Progenitor cell of endocrine pancreas (in vitro differentiated cells): ENCODE data around the gene UVSSA. TPM values are rescaled to one million over a fixed set of nuclear protein-coding genes. Genes with fewer than 3 reads are reported as not detected.
A peak's percentile ranks its signal among the peaks of the same experiment; 100 is the strongest.
"Not testable (repeated sequence)": the region's sequence is repeated elsewhere in the genome, so short reads cannot be mapped to it uniquely, and the experiment has no call there.

Experiments
- DNase-seq: peaks from one replicate; pipeline ENCODE4 v3.0.0; 2021; ENCODE audit warnings: low spot score; ENCODE audit not compliant: unreplicated experiment
- H3K27ac Mint-ChIP-seq: 2 replicates; pipeline ENCODE4 v1.8.0; 2021; ENCODE audit warnings: mild to moderate bottlenecking, moderate library complexity, mixed read lengths
- H3K27me3 Mint-ChIP-seq: 2 replicates; pipeline ENCODE4 v1.8.0; 2021; ENCODE audit warnings: mixed read lengths
- H3K36me3 Mint-ChIP-seq: 2 replicates; pipeline ENCODE4 v1.8.0; 2022; ENCODE audit warnings: mixed read lengths; ENCODE audit not compliant: insufficient read depth
- H3K4me1 Mint-ChIP-seq: 2 replicates; pipeline ENCODE4 v1.8.0; 2021; ENCODE audit warnings: low read depth, mixed read lengths
- H3K4me3 Mint-ChIP-seq: 2 replicates; pipeline ENCODE4 v1.8.0; 2021; ENCODE audit warnings: low read depth, mild to moderate bottlenecking, moderate library complexity, mixed read lengths
- H3K9me3 Mint-ChIP-seq: 2 replicates; pipeline ENCODE4 v1.8.0; 2021; ENCODE audit warnings: low read depth, mixed read lengths
- total RNA-seq: library from RNA; stranded (reverse); gene quantifications from 2 replicates; pipeline ENCODE4 v1.2.1, GENCODE V29; 2021
- TF ChIP-seq, protein P1 (sequence below): fragments of 200-600 bp; sonication (generic); IDR thresholded peaks from one replicate; pipeline ENCODE4 v1.5.0; 2021; ENCODE audit warnings: antibody characterized with exemption, mild to moderate bottlenecking; ENCODE audit not compliant: unreplicated experiment

UVSSA gene
- total RNA-seq, 1 donor from 2014 or later = 32.5 TPM

- Mint-ChIP-seq H3K36me3 (peaks cover 27% of the 10 kb centered on the region), H3K9me3 (no peaks in the 10 kb centered on the region), H3K27ac (no peak overlapping the region), H3K27me3 (no peaks in the 10 kb centered on the region), H3K4me3 (no peak overlapping the region), H3K4me1 (no peaks in the 10 kb centered on the region)
- TF ChIP-seq, protein P1, sequence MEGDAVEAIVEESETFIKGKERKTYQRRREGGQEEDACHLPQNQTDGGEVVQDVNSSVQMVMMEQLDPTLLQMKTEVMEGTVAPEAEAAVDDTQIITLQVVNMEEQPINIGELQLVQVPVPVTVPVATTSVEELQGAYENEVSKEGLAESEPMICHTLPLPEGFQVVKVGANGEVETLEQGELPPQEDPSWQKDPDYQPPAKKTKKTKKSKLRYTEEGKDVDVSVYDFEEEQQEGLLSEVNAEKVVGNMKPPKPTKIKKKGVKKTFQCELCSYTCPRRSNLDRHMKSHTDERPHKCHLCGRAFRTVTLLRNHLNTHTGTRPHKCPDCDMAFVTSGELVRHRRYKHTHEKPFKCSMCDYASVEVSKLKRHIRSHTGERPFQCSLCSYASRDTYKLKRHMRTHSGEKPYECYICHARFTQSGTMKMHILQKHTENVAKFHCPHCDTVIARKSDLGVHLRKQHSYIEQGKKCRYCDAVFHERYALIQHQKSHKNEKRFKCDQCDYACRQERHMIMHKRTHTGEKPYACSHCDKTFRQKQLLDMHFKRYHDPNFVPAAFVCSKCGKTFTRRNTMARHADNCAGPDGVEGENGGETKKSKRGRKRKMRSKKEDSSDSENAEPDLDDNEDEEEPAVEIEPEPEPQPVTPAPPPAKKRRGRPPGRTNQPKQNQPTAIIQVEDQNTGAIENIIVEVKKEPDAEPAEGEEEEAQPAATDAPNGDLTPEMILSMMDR = no peak
- no peak for DNase-seq
These were observed 14.3 kb upstream of the UVSSA start for GRCh38 chr4:1332686-1333085.

DNA sequence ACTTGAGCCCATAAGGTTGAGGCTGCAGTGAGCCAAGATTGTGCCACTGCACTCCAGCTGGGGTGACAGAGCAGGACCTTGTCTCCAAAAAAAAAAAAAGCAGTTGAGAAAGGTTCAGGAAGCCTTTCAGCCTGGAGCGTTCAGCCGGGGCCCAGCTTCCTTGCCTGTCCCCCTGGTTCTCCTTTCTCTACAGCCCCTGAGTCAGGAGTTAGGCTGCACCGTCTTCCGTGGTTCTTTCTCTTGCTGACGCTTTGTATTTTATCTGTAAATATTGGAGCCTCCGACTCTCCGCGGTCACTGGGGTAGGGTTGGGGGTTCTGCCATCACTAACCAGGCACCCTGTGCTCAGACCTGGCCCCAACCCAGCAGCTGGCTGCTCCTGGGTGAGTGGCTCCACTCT lies 13.8 kb upstream of the UVSSA start:
- H3K27me3 Mint-ChIP-seq = no peaks in the 10 kb centered on the region
- H3K9me3 Mint-ChIP-seq = no peaks in the 10 kb centered on the region
- no peaks in the 10 kb centered on the region for H3K4me1 Mint-ChIP-seq
- no peak overlapping the region for H3K4me3 Mint-ChIP-seq
- TF ChIP-seq, protein P1 = no peak
- peaks cover 29% of the 10 kb centered on the region for H3K36me3 Mint-ChIP-seq
- DNase-seq = no peak
- peak overlapping the region; percentile 78 for H3K27ac Mint-ChIP-seq

DNA sequence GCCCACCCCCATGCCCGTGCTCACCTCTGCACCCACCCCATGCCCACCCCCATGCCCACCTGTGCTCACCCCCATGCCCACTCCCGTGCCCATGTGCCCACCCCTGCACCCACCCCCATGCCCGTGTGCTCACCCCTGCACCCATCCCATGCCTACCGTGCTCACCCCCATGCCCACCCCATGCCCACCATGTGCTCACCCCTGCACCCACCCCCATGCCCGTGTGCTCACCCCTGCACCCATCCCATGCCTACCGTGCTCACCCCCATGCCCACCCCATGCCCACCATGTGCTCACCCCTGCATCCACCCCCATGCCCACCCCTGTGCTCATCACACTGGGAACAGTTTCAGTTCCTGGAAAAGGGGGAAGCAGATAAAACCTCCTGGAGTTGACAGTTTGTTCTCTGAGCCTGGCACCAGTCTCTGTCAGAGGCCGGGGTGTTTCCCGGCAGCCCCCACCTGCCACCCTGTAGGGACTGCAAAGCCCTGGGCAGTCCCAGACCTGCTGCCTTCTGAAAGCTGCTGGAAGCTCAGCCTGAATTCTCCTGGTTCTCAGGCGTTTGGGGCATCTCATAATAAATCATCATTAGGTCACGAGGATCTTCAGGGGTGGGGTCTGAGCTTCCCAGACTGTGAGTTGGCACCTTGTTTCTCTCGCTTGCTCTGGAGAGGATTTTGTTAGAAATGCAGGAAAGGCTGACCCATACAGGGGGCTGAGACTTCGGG lies 13.0 kb upstream of the UVSSA start:
- not testable (repeated sequence) for H3K9me3 Mint-ChIP-seq, DNase-seq, H3K4me3 Mint-ChIP-seq, H3K27me3 Mint-ChIP-seq, H3K4me1 Mint-ChIP-seq, H3K27ac Mint-ChIP-seq
- H3K36me3 Mint-ChIP-seq = peaks cover 32% of the 10 kb centered on the region

DNA sequence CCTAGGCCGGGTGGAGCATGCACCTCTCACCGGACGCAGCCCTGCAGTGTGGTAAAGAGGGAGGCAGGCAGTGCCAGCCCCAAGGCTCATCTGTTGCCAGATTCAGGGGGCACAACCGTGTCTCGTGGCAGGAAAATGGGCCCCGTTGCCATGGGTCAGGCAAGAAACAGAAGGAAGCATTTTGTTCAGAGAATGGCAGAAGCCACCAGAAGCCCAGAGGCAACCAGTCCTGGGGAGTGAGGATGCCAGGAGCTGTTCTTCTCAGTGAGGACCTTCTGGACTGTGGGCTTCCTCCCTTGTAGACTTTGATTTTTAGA lies 12.5 kb upstream of the UVSSA start:
- Mint-ChIP-seq H3K27ac (no peak overlapping the region), H3K27me3 (no peaks in the 10 kb centered on the region), H3K4me3 (no peak overlapping the region), H3K4me1 (no peaks in the 10 kb centered on the region), H3K36me3 (peaks cover 36% of the 10 kb centered on the region), H3K9me3 (no peaks in the 10 kb centered on the region)
- DNase-seq = no peak
- TF ChIP-seq, protein P1 = no peak

- H3K4me1 Mint-ChIP-seq, H3K27me3 Mint-ChIP-seq, DNase-seq, H3K4me3 Mint-ChIP-seq, H3K27ac Mint-ChIP-seq, H3K9me3 Mint-ChIP-seq: not testable (repeated sequence)
- peaks cover 40% of the 10 kb centered on the region for H3K36me3 Mint-ChIP-seq
These were observed 11.7 kb upstream of the UVSSA start for GRCh38 chr4:1335193-1335883.

GRCh38 chr4:1336088-1336491 lies 10.9 kb upstream of the UVSSA start:
- Mint-ChIP-seq H3K9me3 (no peaks in the 10 kb centered on the region), H3K4me3 (no peak overlapping the region), H3K27me3 (no peaks in the 10 kb centered on the region), H3K27ac (peak overlapping the region; percentile 40), H3K4me1 (no peaks in the 10 kb centered on the region), H3K36me3 (peaks cover 42% of the 10 kb centered on the region)
- TF ChIP-seq, protein P1 = no peak
- no peak for DNase-seq
